ENCODE results near the gene METTL15.

DNA sequence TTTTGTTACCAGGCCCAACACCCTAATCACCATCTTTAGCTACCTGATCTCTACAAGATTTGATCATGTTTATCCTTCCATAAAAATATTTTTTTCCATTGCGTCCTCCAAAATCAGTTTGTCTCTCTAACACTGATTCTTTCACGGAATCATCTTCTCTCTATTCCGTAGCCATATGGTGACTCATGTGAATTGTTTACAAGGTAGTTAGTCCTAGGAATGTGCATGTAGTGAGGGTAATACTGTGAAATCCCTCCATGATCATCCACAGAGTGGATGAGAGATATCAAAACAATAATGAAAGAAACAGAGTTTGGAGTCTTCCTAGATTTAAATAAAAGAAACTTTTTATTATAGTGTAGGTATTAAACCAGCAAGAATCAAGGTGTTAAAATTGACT lies 230.2 kb downstream of the METTL15 start:
- TF ChIP-seq POLR2A (IDR thresholded peaks at IDR 0.05) (no peak), POLR2AphosphoS5 (IDR thresholded peaks at IDR 0.05) (no peak), EP300 (IDR thresholded peaks at IDR 0.05; ENCODE audit: low read depth) (no peak)
- TF ChIP-seq, protein P1, sequence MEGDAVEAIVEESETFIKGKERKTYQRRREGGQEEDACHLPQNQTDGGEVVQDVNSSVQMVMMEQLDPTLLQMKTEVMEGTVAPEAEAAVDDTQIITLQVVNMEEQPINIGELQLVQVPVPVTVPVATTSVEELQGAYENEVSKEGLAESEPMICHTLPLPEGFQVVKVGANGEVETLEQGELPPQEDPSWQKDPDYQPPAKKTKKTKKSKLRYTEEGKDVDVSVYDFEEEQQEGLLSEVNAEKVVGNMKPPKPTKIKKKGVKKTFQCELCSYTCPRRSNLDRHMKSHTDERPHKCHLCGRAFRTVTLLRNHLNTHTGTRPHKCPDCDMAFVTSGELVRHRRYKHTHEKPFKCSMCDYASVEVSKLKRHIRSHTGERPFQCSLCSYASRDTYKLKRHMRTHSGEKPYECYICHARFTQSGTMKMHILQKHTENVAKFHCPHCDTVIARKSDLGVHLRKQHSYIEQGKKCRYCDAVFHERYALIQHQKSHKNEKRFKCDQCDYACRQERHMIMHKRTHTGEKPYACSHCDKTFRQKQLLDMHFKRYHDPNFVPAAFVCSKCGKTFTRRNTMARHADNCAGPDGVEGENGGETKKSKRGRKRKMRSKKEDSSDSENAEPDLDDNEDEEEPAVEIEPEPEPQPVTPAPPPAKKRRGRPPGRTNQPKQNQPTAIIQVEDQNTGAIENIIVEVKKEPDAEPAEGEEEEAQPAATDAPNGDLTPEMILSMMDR (IDR thresholded peaks at IDR 0.05), result no peak

Measured in transverse colon (tissue), 4 donors.